ENCODE data around the gene PCIF1. TPM values are rescaled to one million over a fixed set of nuclear protein-coding genes. Genes with fewer than 3 reads are reported as not detected.
"Not testable (repeated sequence)": the region's sequence is repeated elsewhere in the genome, so short reads cannot be mapped to it uniquely, and the experiment has no call there.

PCIF1 gene
- polyA plus RNA-seq, 2 donors = 18.0 to 20.9 TPM

DNA sequence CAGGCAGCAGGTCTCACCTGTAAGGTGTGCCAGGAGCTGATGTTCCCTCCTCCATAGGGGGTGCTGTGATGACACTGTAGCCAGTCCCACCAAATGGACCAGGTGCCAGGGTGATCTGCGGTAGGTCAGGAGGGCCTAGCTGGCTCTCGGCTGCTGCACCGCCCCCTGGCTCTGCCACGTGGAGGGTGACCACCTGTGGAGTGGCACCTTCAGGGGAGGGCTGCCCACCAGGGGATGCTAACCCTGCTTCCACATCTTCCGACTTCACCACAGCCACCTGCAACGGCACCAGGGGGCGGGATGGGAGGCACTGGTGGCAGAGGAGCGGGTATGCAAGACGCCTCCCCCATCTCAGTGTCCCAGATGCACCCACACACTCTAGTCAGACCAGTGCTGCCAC is 19.2 kb downstream of the PCIF1 start:
- no peaks in the 10 kb centered on the region for H3K9me3 ChIP-seq (ENCODE audit: control insufficient read depth in 2 of 2, insufficient read depth in 1 of 2, low read depth in 1 of 2, low read length in 1 of 2)
- H3K27me3 ChIP-seq (ENCODE audit: control insufficient read depth in 1 of 2, insufficient read depth in 2 of 2, low read length in 2 of 2) = no peaks in the 10 kb centered on the region
- WGBS, 2 donors = 88 to 89% methylated on average over 9 of the region's 9 CpGs
- H3K27ac ChIP-seq (ENCODE audit: low read depth in 2 of 2, low read length in 1 of 2) = no peak overlapping the region
- H3K4me1 ChIP-seq (ENCODE audit: control insufficient read depth in 2 of 2, insufficient read depth in 2 of 2, low read length in 1 of 2) = peaks cover 0 to 7% of the 10 kb centered on the region in 2 donors
- H3K36me3 ChIP-seq (ENCODE audit: control insufficient read depth in 2 of 2, insufficient read depth in 2 of 2, low read length in 1 of 2) = peaks cover 28 to 58% of the 10 kb centered on the region in 2 donors
- H3K4me3 ChIP-seq (ENCODE audit: low read depth in 1 of 2, low read length in 2 of 2) = no peak overlapping the region

DNA sequence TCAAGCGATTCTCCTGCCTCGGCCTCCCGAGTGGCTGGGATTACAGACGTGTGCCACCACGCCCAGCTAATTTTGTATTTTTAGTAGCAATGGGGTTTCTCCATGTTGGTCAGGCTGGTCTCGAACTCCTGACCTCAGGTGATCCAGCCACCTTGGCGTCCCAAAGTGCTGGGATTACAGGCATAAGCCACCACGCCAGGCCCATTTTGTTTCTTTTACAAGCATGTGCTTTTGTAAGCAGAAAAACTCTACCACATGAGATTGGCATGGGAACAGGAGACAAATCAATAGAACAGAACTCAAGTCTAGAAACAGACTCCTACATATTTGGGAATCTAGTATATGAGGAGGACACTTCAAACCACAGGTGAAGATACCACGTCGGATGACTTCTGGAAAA is 21.8 kb downstream of the PCIF1 start:
- H3K27me3 ChIP-seq (ENCODE audit: control insufficient read depth in 1 of 2, insufficient read depth in 2 of 2, low read length in 2 of 2); H3K27ac ChIP-seq (ENCODE audit: low read depth in 2 of 2, low read length in 1 of 2); H3K4me3 ChIP-seq (ENCODE audit: low read depth in 1 of 2, low read length in 2 of 2); H3K9me3 ChIP-seq (ENCODE audit: control insufficient read depth in 2 of 2, insufficient read depth in 1 of 2, low read depth in 1 of 2, low read length in 1 of 2); H3K4me1 ChIP-seq (ENCODE audit: control insufficient read depth in 2 of 2, insufficient read depth in 2 of 2, low read length in 1 of 2): not testable (repeated sequence)
- peaks cover 21 to 58% of the 10 kb centered on the region in 2 donors for H3K36me3 ChIP-seq (ENCODE audit: control insufficient read depth in 2 of 2, insufficient read depth in 2 of 2, low read length in 1 of 2)
- 90 to 91% methylated on average over 10 of the region's 10 CpGs for whole genome bisulfite sequencing, 2 donors

DNA sequence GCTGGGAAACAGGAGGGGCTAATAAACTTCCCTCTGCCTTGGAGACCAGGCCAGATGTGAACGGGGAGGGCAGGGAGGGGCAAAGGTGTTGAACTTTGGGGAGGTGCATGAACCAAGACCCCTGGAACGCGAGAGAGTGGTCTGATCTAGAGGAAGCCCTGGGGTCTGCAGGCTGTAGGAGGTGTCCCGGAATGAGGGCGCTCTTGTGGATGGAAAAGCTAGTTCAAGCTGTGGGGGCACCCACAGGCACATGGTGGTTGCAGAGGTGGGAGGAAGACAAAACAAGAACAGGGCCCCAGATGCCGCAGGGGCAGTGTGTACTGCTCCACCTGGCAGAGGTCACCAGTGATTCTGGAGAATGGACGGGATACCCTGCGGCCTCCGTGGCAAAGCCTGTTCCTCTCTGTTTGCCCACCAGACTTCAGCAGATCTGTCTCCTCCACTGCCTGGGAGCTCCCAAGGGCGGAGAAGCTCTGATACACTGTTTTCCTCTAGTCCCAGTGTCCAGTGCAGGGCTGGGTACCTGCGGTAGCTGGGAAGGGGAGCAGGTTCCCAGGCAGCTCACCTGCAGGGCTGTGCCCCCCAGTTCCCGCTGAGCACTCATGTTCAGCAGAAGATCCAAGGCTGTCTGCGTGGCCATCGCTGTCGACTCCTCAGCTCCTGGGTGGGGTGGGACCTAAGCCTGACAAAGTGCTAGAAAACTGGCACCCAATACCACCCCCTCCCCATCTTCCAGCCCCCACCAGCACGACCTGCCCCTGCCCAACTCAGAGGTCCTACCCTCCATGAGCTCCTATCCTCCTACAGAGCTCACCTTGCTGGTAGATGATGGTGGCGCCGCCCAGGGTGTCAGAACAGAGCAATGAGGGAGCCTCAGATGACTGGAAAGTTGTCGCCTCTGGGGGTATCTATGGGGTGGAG is 22.8 kb downstream of the PCIF1 start:
- Histone ChIP-seq H3K9me3 (ENCODE audit: control insufficient read depth in 2 of 2, insufficient read depth in 1 of 2, low read depth in 1 of 2, low read length in 1 of 2) (no peaks in the 10 kb centered on the region), H3K4me1 (ENCODE audit: control insufficient read depth in 2 of 2, insufficient read depth in 2 of 2, low read length in 1 of 2) (peaks cover 0 to 4% of the 10 kb centered on the region in 2 donors), H3K27ac (ENCODE audit: low read depth in 2 of 2, low read length in 1 of 2) (no peak overlapping the region), H3K4me3 (ENCODE audit: low read depth in 1 of 2, low read length in 2 of 2) (no peak overlapping the region), H3K36me3 (ENCODE audit: control insufficient read depth in 2 of 2, insufficient read depth in 2 of 2, low read length in 1 of 2) (peaks cover 17 to 56% of the 10 kb centered on the region in 2 donors), H3K27me3 (ENCODE audit: control insufficient read depth in 1 of 2, insufficient read depth in 2 of 2, low read length in 2 of 2) (no peaks in the 10 kb centered on the region)
- 85 to 87% methylated on average over 19 of the region's 19 CpGs for WGBS, 2 donors

DNA sequence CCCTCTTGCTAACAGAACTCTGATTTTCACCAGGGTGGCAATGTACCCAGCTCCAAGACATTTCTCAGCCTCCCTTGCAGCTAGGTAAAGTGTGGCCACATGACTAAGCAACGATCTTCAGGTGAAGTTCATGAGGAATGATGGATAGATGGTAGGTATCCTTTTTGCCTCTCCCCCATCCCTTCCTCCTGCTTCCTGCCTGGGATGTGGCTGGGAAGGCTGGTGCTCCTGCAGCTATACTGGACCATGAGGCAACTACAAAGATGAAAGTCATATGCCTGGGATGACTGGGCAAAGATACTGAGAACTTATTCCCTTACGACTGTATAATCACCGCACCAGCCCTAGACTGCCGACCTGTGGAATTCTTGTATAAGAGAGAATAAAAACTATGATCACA is 24.1 kb downstream of the PCIF1 start:
- no peak overlapping the region for H3K27ac ChIP-seq (ENCODE audit: low read depth in 2 of 2, low read length in 1 of 2)
- no peaks in the 10 kb centered on the region for H3K27me3 ChIP-seq (ENCODE audit: control insufficient read depth in 1 of 2, insufficient read depth in 2 of 2, low read length in 2 of 2)
- H3K4me3 ChIP-seq (ENCODE audit: low read depth in 1 of 2, low read length in 2 of 2) = no peak overlapping the region
- peaks cover 0 to 2% of the 10 kb centered on the region in 2 donors for H3K4me1 ChIP-seq (ENCODE audit: control insufficient read depth in 2 of 2, insufficient read depth in 2 of 2, low read length in 1 of 2)
- peaks cover 10 to 54% of the 10 kb centered on the region in 2 donors for H3K36me3 ChIP-seq (ENCODE audit: control insufficient read depth in 2 of 2, insufficient read depth in 2 of 2, low read length in 1 of 2)
- WGBS, 2 donors = 97 to 98% methylated on average over 4 of the region's 4 CpGs
- H3K9me3 ChIP-seq (ENCODE audit: control insufficient read depth in 2 of 2, insufficient read depth in 1 of 2, low read depth in 1 of 2, low read length in 1 of 2) = no peaks in the 10 kb centered on the region

DNA sequence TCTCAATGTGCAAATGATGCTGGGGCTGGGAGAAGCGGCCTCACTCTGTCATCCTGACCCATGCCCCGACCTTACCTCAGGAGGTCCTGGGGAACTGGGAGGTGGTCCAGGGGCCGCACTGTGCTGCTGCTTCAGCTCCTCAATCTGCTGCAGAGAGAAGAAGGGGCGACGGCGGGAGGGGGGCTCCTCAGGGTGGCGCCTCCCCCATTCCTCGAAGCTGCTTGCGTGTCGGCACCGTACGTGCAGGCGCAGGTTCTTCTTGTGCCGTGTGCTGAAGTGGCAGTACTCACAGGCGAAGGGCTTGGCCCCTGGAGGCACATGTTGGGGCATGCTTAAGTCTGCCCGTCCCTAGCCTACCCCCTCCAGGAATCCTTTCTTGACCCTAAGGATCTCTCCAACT is 24.6 kb downstream of the PCIF1 start:
- Histone ChIP-seq H3K27me3 (ENCODE audit: control insufficient read depth in 1 of 2, insufficient read depth in 2 of 2, low read length in 2 of 2) (no peaks in the 10 kb centered on the region), H3K4me3 (ENCODE audit: low read depth in 1 of 2, low read length in 2 of 2) (no peak overlapping the region), H3K4me1 (ENCODE audit: control insufficient read depth in 2 of 2, insufficient read depth in 2 of 2, low read length in 1 of 2) (no peaks in the 10 kb centered on the region), H3K27ac (ENCODE audit: low read depth in 2 of 2, low read length in 1 of 2) (no peak overlapping the region), H3K36me3 (ENCODE audit: control insufficient read depth in 2 of 2, insufficient read depth in 2 of 2, low read length in 1 of 2) (peaks cover 4 to 56% of the 10 kb centered on the region in 2 donors), H3K9me3 (ENCODE audit: control insufficient read depth in 2 of 2, insufficient read depth in 1 of 2, low read depth in 1 of 2, low read length in 1 of 2) (no peaks in the 10 kb centered on the region)
- 88 to 91% methylated on average over 15 to 16 of the region's 16 CpGs for WGBS, 2 donors

DNA sequence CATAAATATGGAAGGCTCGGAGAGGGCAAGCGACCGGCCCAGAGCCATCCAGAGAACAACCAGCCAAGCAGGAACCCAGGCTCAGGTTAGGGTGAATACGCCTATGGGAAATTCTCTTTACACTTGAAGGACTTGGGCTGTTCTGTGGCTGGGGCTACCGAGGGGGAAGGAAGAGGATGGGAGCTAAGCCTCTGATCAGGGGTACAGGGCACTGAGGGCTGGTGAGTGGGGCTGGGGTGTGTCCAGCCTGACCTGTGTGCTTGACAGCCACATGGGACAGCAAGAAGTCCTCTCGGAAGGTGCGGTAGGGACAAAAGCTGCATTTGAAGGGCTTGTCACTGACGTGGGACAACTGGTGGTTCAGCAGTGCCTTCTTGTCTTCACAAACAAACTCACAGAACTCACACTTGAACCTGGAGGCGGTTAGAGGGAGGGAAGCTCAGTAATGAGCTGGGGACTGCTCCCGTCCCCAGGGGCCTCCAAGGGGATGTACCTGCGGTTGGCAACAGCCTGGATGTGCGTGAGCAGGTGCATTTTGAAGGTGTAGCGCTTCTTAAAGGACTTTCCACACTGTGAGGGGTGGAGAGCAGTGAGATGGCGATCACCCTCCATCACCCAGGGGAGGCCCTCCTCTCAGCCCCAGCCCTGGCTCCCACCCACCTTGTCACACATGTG is 25.6 kb downstream of the PCIF1 start:
- Histone ChIP-seq H3K27ac (ENCODE audit: low read depth in 2 of 2, low read length in 1 of 2) (no peak overlapping the region), H3K9me3 (ENCODE audit: control insufficient read depth in 2 of 2, insufficient read depth in 1 of 2, low read depth in 1 of 2, low read length in 1 of 2) (no peaks in the 10 kb centered on the region), H3K36me3 (ENCODE audit: control insufficient read depth in 2 of 2, insufficient read depth in 2 of 2, low read length in 1 of 2) (peaks cover 6 to 61% of the 10 kb centered on the region in 2 donors), H3K4me1 (ENCODE audit: control insufficient read depth in 2 of 2, insufficient read depth in 2 of 2, low read length in 1 of 2) (no peaks in the 10 kb centered on the region), H3K4me3 (ENCODE audit: low read depth in 1 of 2, low read length in 2 of 2) (no peak overlapping the region), H3K27me3 (ENCODE audit: control insufficient read depth in 1 of 2, insufficient read depth in 2 of 2, low read length in 2 of 2) (no peaks in the 10 kb centered on the region)
- 96 to 97% methylated on average over 14 of the region's 14 CpGs for whole genome bisulfite sequencing, 2 donors

DNA sequence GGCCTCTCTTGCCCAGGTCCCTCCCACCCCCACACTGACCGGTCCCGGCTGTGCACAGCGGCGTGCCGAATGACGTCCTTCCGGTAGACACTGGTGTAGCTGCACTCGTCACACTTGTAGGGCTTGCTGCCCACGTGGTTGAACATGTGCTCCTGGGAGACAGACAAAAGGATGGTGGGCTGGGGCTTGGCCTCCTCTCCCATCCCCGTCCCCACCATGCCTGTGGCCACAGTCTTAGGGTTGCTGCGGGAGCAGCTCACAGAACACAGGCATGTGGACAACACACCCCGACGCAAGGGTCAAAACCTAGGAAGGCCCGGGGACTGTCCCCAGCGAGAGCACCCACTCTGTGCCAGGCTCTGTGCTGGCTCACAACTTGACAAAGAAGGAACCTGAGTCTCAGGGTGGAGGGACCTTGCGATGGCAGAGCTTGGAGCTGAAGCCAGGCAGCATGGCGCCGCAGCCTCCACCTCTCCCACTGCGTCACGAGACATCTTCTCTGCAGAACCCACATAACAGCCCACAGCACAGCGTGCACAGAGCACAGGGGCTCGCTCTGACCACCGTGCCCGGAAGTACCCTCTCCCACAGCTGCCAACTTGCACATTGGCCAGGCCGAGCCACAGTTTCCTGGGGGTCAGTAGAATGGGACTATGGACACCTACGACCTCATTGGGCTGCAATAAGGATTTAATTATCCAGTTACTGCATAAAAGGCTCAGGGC is 27.7 kb downstream of the PCIF1 start:
- H3K27me3 ChIP-seq (ENCODE audit: control insufficient read depth in 1 of 2, insufficient read depth in 2 of 2, low read length in 2 of 2) = no peaks in the 10 kb centered on the region
- H3K36me3 ChIP-seq (ENCODE audit: control insufficient read depth in 2 of 2, insufficient read depth in 2 of 2, low read length in 1 of 2) = peaks cover 13 to 64% of the 10 kb centered on the region in 2 donors
- no peaks in the 10 kb centered on the region for H3K4me1 ChIP-seq (ENCODE audit: control insufficient read depth in 2 of 2, insufficient read depth in 2 of 2, low read length in 1 of 2)
- H3K27ac ChIP-seq (ENCODE audit: low read depth in 2 of 2, low read length in 1 of 2) = no peak overlapping the region
- WGBS, 2 donors = 93 to 94% methylated on average over 26 of the region's 26 CpGs
- no peaks in the 10 kb centered on the region for H3K9me3 ChIP-seq (ENCODE audit: control insufficient read depth in 2 of 2, insufficient read depth in 1 of 2, low read depth in 1 of 2, low read length in 1 of 2)
- no peak overlapping the region for H3K4me3 ChIP-seq (ENCODE audit: low read depth in 1 of 2, low read length in 2 of 2)

DNA sequence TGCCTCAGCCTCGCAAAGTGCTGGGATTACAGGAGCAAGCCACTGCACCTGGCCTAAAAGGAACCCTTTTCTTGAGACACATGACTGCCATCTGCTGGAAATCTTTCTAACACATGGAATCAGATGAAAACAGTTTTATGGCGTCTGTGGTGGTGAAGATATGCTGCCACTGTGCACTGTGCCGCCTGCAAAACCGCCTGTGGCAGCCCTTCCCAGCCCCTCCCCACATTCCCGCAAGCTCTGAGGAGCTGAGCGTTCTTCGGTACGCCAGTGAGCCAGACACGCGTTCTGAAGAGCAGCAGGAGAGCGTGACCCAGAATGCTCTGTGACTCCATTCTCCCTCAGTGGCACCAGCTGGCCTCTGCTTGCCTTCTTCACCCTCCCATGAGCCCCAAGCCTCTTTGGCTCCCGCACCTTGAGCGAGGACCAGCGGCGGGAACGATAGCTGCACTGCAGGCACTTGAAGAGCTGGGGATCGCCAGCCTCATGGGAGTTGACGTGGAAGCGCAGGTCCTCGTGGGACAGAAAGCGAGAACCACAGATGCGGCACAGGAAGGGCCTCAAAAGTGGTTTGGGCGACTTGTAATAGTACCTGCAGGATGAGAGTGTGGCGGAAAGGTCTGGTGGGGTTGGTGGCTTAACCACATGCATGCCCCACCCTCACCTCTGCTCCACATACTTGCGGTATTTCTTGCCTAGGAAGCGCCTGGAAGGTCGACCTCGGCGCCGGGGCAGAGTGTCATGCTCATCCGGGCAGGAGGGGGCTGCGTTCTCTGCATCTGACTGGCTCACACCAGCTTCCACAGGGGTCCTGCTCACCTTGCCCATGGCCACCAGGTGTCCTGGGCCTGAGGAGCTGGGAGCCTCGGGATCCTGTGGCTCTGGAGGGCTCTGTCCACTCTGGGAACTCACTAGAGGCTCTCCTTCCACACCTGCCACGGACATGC is 28.8 kb downstream of the PCIF1 start:
- peaks cover 14 to 71% of the 10 kb centered on the region in 2 donors for H3K36me3 ChIP-seq (ENCODE audit: control insufficient read depth in 2 of 2, insufficient read depth in 2 of 2, low read length in 1 of 2)
- H3K27ac ChIP-seq (ENCODE audit: low read depth in 2 of 2, low read length in 1 of 2) = no peak overlapping the region
- 82 to 86% methylated on average over 34 of the region's 34 CpGs for WGBS, 2 donors
- no peaks in the 10 kb centered on the region for H3K9me3 ChIP-seq (ENCODE audit: control insufficient read depth in 2 of 2, insufficient read depth in 1 of 2, low read depth in 1 of 2, low read length in 1 of 2)
- H3K4me3 ChIP-seq (ENCODE audit: low read depth in 1 of 2, low read length in 2 of 2) = no peak overlapping the region
- H3K27me3 ChIP-seq (ENCODE audit: control insufficient read depth in 1 of 2, insufficient read depth in 2 of 2, low read length in 2 of 2) = no peaks in the 10 kb centered on the region
- no peaks in the 10 kb centered on the region for H3K4me1 ChIP-seq (ENCODE audit: control insufficient read depth in 2 of 2, insufficient read depth in 2 of 2, low read length in 1 of 2)

DNA sequence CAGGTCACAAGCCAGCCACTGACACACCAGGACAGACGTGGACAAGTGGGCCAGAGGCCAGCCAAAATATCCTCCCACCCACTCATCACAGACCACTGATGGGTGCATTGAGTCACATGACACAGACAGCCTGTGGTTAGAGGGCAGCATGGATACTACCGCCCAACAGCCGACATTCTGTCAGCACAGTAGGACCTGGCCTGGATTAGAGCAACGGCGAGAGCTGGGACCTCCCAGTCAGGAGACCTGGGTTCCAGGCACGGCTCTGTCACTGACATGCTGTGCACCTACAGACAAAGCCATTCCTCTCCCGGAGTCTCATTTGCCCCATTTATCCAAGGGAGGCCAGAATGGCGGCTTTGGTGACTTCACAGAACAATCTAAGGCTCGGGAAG is 29.5 kb downstream of the PCIF1 start:
- H3K4me3 ChIP-seq (ENCODE audit: low read depth in 1 of 2, low read length in 2 of 2) = no peak overlapping the region
- no peaks in the 10 kb centered on the region for H3K4me1 ChIP-seq (ENCODE audit: control insufficient read depth in 2 of 2, insufficient read depth in 2 of 2, low read length in 1 of 2)
- WGBS, 2 donors = 86 to 88% methylated on average over 9 of the region's 9 CpGs
- peaks cover 14 to 70% of the 10 kb centered on the region in 2 donors for H3K36me3 ChIP-seq (ENCODE audit: control insufficient read depth in 2 of 2, insufficient read depth in 2 of 2, low read length in 1 of 2)
- H3K27me3 ChIP-seq (ENCODE audit: control insufficient read depth in 1 of 2, insufficient read depth in 2 of 2, low read length in 2 of 2) = no peaks in the 10 kb centered on the region
- no peaks in the 10 kb centered on the region for H3K9me3 ChIP-seq (ENCODE audit: control insufficient read depth in 2 of 2, insufficient read depth in 1 of 2, low read depth in 1 of 2, low read length in 1 of 2)
- H3K27ac ChIP-seq (ENCODE audit: low read depth in 2 of 2, low read length in 1 of 2) = no peak overlapping the region

All from esophagus (tissue), 2 donors.